Measurements from ENCODE around the gene EXPH5.
"Not testable (repeated sequence)": the region's sequence is repeated elsewhere in the genome, so short reads cannot be mapped to it uniquely, and the experiment has no call there.

Gene EXPH5

GRCh38 chr11:108606070-108606469 is 12.5 kb upstream of the EXPH5 start:
- no peak overlapping the region for H2AFZ ChIP-seq (ENCODE audit: low read depth, low read length)
- no peak for DNase-seq

GRCh38 chr11:108602818-108603217 is 9.2 kb upstream of the EXPH5 start:
- H3K9ac ChIP-seq (ENCODE audit: low read depth, low read length); ATAC-seq (ENCODE audit: insufficient read depth, low read depth); H3K4me2 ChIP-seq (ENCODE audit: insufficient read depth, low read length); H3K79me2 ChIP-seq (ENCODE audit: insufficient read depth, low read length); H2AFZ ChIP-seq (ENCODE audit: low read depth, low read length); H3K4me1 ChIP-seq (ENCODE audit: insufficient read depth, low read length); H3K9me3 ChIP-seq (ENCODE audit: insufficient read depth, low read length, severe bottlenecking); DNase-seq; H4K20me1 ChIP-seq (ENCODE audit: insufficient read depth, low read length); H3K27ac ChIP-seq (ENCODE audit: low read length); H3K36me3 ChIP-seq (ENCODE audit: insufficient read depth, low read length); H3K4me3 ChIP-seq (ENCODE audit: low read depth in 1 of 2, low read length in 2 of 2): not testable (repeated sequence)
- H3K27me3 ChIP-seq (ENCODE audit: insufficient read depth, low read length, poor library complexity), result peaks cover 12% of the 10 kb centered on the region

More at GRCh38 chr11:108606070-108606469, 12.5 kb upstream of the EXPH5 start:
- no peak for ATAC-seq (ENCODE audit: insufficient read depth, low read depth)
- Histone ChIP-seq H3K27me3 (ENCODE audit: insufficient read depth, low read length, poor library complexity) (peaks cover 4% of the 10 kb centered on the region), H3K27ac (ENCODE audit: low read length) (no peak overlapping the region), H3K4me2 (ENCODE audit: insufficient read depth, low read length) (no peak overlapping the region), H3K79me2 (ENCODE audit: insufficient read depth, low read length) (no peaks in the 10 kb centered on the region), H3K36me3 (ENCODE audit: insufficient read depth, low read length) (no peaks in the 10 kb centered on the region), H3K4me1 (ENCODE audit: insufficient read depth, low read length) (no peaks in the 10 kb centered on the region), H3K9me3 (ENCODE audit: insufficient read depth, low read length, severe bottlenecking) (no peaks in the 10 kb centered on the region), H3K4me3 (ENCODE audit: low read depth in 1 of 2, low read length in 2 of 2) (no peak overlapping the region), H3K9ac (ENCODE audit: low read depth, low read length) (no peak overlapping the region), H4K20me1 (ENCODE audit: insufficient read depth, low read length) (no peaks in the 10 kb centered on the region)
- TF ChIP-seq EZH2 (IDR thresholded peaks at IDR 0.05; ENCODE audit: borderline replicate concordance, low read depth, low read length, severe bottlenecking) (no peak), CTCF (IDR thresholded peaks at IDR 0.05; ENCODE audit: borderline replicate concordance, extremely low read depth, low read length, poor library complexity, severe bottlenecking) (no peak)

- H3K4me2 ChIP-seq (ENCODE audit: insufficient read depth, low read length), result no peak overlapping the region
- no peak overlapping the region for H3K9ac ChIP-seq (ENCODE audit: low read depth, low read length)
- ATAC-seq (ENCODE audit: insufficient read depth, low read depth) (no peak), DNase-seq (no peak)
- H3K27me3 ChIP-seq (ENCODE audit: insufficient read depth, low read length, poor library complexity), result peaks cover 12% of the 10 kb centered on the region
- H2AFZ ChIP-seq (ENCODE audit: low read depth, low read length), result no peak overlapping the region
- no peak overlapping the region for H3K4me3 ChIP-seq (ENCODE audit: low read depth in 1 of 2, low read length in 2 of 2)
- no peak overlapping the region for H3K27ac ChIP-seq (ENCODE audit: low read length)
- H3K36me3 ChIP-seq (ENCODE audit: insufficient read depth, low read length), result no peaks in the 10 kb centered on the region
- H4K20me1 ChIP-seq (ENCODE audit: insufficient read depth, low read length), result no peaks in the 10 kb centered on the region
- H3K9me3 ChIP-seq (ENCODE audit: insufficient read depth, low read length, severe bottlenecking), result no peaks in the 10 kb centered on the region
- TF ChIP-seq CTCF (IDR thresholded peaks at IDR 0.05; ENCODE audit: borderline replicate concordance, extremely low read depth, low read length, poor library complexity, severe bottlenecking), result no peak
- no peak for TF ChIP-seq EZH2 (IDR thresholded peaks at IDR 0.05; ENCODE audit: borderline replicate concordance, low read depth, low read length, severe bottlenecking)
- no peaks in the 10 kb centered on the region for H3K4me1 ChIP-seq (ENCODE audit: insufficient read depth, low read length)
- no peaks in the 10 kb centered on the region for H3K79me2 ChIP-seq (ENCODE audit: insufficient read depth, low read length)
Measured at GRCh38 chr11:108601150-108601549, 7.6 kb upstream of the EXPH5 start.

GRCh38 chr11:108599978-108600377 is 6.4 kb upstream of the EXPH5 start:
- H3K27me3 ChIP-seq (ENCODE audit: insufficient read depth, low read length, poor library complexity), result peaks cover 19% of the 10 kb centered on the region
- no peaks in the 10 kb centered on the region for H3K36me3 ChIP-seq (ENCODE audit: insufficient read depth, low read length)
- H2AFZ ChIP-seq (ENCODE audit: low read depth, low read length), result no peak overlapping the region
- no peaks in the 10 kb centered on the region for H3K9me3 ChIP-seq (ENCODE audit: insufficient read depth, low read length, severe bottlenecking)
- H3K4me3 ChIP-seq (ENCODE audit: low read depth in 1 of 2, low read length in 2 of 2), result no peak overlapping the region
- no peak overlapping the region for H3K4me2 ChIP-seq (ENCODE audit: insufficient read depth, low read length)
- DNase-seq (no peak), ATAC-seq (ENCODE audit: insufficient read depth, low read depth) (no peak)
- H3K9ac ChIP-seq (ENCODE audit: low read depth, low read length), result no peak overlapping the region
- H3K27ac ChIP-seq (ENCODE audit: low read length), result no peak overlapping the region
- TF ChIP-seq EZH2 (IDR thresholded peaks at IDR 0.05; ENCODE audit: borderline replicate concordance, low read depth, low read length, severe bottlenecking), result no peak
- TF ChIP-seq CTCF (IDR thresholded peaks at IDR 0.05; ENCODE audit: borderline replicate concordance, extremely low read depth, low read length, poor library complexity, severe bottlenecking), result no peak
- no peaks in the 10 kb centered on the region for H3K79me2 ChIP-seq (ENCODE audit: insufficient read depth, low read length)
- no peaks in the 10 kb centered on the region for H3K4me1 ChIP-seq (ENCODE audit: insufficient read depth, low read length)
- H4K20me1 ChIP-seq (ENCODE audit: insufficient read depth, low read length), result no peaks in the 10 kb centered on the region
